GM12878 (cell line): ENCODE results near the gene CFAP299. TPM values are rescaled to one million over a fixed set of nuclear protein-coding genes. Genes with fewer than 3 reads are reported as not detected.

Experiments used
- CREB1 ChIP-seq: IDR thresholded peaks from 2 replicates; pipeline ENCODE4 v1.6.1; 2012; ENCODE audit warnings: low read depth, mild to moderate bottlenecking, inconsistent platforms
- E4F1 ChIP-seq: fragments of 450-650 bp; IDR thresholded peaks from 2 replicates; pipeline ENCODE4 v1.6.1; 2018; ENCODE audit warnings: borderline replicate concordance, mild to moderate bottlenecking; ENCODE audit not compliant: partially characterized antibody
- ETV6 ChIP-seq, 2 experiments: fragments of 450-650 bp in 1 of 2; IDR thresholded peaks in 1 of 2; conservative IDR thresholded peaks in 1 of 2; 2 replicates each; pipeline ENCODE4 v1.6.1; 2014; ENCODE audit warnings: antibody characterized with exemption in 1 of 2, borderline replicate concordance in 1 of 2, low read depth in 1 of 2, mild to moderate bottlenecking in 1 of 2, moderate library complexity in 1 of 2
- FOS ChIP-seq: IDR thresholded peaks from 3 replicates; pipeline ENCODE4 v1.6.1; 2011; ENCODE audit warnings: borderline replicate concordance; ENCODE audit not compliant: insufficient read length; ENCODE audit errors: extremely low read depth
- REST ChIP-seq: IDR thresholded peaks from 2 replicates; pipeline ENCODE4 v1.6.1; 2012; ENCODE audit warnings: mild to moderate bottlenecking, low read depth, low read length
- SUPT20H ChIP-seq: IDR thresholded peaks from 2 replicates; pipeline ENCODE4 v1.6.1; 2011; ENCODE audit warnings: low read depth, mild to moderate bottlenecking, low read length, moderate library complexity, borderline replicate concordance; ENCODE audit not compliant: control insufficient read depth
- polyA plus RNA-seq, 11 experiments: library from polyadenylated mRNA; depleted of rRNA in 4 of 11; unstranded in 6 of 11; stranded (reverse) in 5 of 11; fragments of >200 nt; fragmentation: Nextera tagmentation in 4 of 11; fragmentation: Illumina TruSeq in 1 of 11; extraction: Ambion mirVana in 4 of 11; extraction: Trizol in 1 of 11; gene quantifications; 1 replicate in 1 of 11; 2 replicates in 10 of 11; pipeline versions ENCODE4 v1.2.1 to v1.2.3, GENCODE V29; 2011 to 2016; ENCODE audit warnings: inconsistent platforms in 2 of 11, missing spikeins in 2 of 11, low read depth in 1 of 11
- total RNA-seq, 4 experiments: library from RNA; depleted of rRNA in 3 of 4; stranded (reverse); fragments of >200 nt in 3 of 4; fragmentation: Illumina TruSeq in 1 of 4; extraction: Trizol in 1 of 4; gene quantifications; 2 replicates each; pipeline versions ENCODE4 v1.2.1 to v1.2.3, GENCODE V29; 2013 to 2021
- TF ChIP-seq, protein P1 (sequence below), 3 experiments: IDR thresholded peaks in 2 of 3; conservative IDR thresholded peaks in 1 of 3; 2 replicates each; pipeline ENCODE4 v1.5.1; 2011; ENCODE audit warnings: low read depth in 3 of 3, low read length in 3 of 3, mild to moderate bottlenecking in 3 of 3, control low read depth in 2 of 3, moderate library complexity in 2 of 3, inconsistent platforms in 1 of 3, mixed read lengths in 1 of 3; ENCODE audit not compliant: control insufficient read depth in 2 of 3, insufficient read depth in 1 of 3; ENCODE audit errors: extremely low read depth in 1 of 3

Gene CFAP299
- total and polyA plus RNA-seq, 10 of the 15 experiments (the other 5 are each of a cell fraction or from before 2014, with no cell fraction given), result 0.06 to 0.34 TPM; not detected in 8

DNA sequence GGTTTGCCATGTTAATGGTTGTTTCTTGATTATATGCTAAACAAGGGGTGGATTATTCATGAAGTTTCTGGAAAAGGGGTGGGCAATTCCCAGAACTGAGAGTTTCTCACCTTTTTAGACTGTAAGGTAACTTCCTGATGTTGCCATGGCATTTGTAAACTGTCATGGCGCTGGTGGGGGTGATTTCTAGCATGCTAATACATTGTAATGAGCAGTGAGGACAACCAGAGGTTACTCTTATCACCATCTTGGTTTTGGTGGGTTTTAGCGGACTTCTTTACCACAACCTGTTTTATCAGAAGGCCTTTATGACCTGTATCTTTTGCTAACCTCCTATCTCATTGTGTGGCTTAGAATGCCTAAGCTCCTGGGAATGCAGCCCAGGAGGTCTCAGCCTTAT, 81.5 kb downstream of the CFAP299 start (continued):
- TF ChIP-seq, protein P1, sequence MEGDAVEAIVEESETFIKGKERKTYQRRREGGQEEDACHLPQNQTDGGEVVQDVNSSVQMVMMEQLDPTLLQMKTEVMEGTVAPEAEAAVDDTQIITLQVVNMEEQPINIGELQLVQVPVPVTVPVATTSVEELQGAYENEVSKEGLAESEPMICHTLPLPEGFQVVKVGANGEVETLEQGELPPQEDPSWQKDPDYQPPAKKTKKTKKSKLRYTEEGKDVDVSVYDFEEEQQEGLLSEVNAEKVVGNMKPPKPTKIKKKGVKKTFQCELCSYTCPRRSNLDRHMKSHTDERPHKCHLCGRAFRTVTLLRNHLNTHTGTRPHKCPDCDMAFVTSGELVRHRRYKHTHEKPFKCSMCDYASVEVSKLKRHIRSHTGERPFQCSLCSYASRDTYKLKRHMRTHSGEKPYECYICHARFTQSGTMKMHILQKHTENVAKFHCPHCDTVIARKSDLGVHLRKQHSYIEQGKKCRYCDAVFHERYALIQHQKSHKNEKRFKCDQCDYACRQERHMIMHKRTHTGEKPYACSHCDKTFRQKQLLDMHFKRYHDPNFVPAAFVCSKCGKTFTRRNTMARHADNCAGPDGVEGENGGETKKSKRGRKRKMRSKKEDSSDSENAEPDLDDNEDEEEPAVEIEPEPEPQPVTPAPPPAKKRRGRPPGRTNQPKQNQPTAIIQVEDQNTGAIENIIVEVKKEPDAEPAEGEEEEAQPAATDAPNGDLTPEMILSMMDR (IDR thresholded peaks at IDR 0.05 in 2 of 3, conservative IDR thresholded peaks at IDR 0.05 in 1 of 3; ENCODE audit: control insufficient read depth in 2 of 3, extremely low read depth in 1 of 3, insufficient read depth in 1 of 3, low read depth in 3 of 3, low read length in 3 of 3), result no peak
- TF ChIP-seq E4F1 (no peak), ETV6 (conservative IDR thresholded peaks at IDR 0.05 in 1 of 2, IDR thresholded peaks at IDR 0.05 in 1 of 2; ENCODE audit: borderline replicate concordance in 1 of 2, low read depth in 1 of 2) (no peak), REST (no peak), SUPT20H (no peak), FOS (no peak), CREB1 (no peak)
